Fibroblast of villous mesenchyme (primary cell): ENCODE results near the gene MPDU1. TPM values are rescaled to one million over a fixed set of nuclear protein-coding genes. Genes with fewer than 3 reads are reported as not detected.

Experiments
- DNase-seq: peaks from one replicate; pipeline ENCODE4 v3.0.0-alpha.2; 2010; ENCODE audit warnings: low read depth
- H3K4me3 ChIP-seq: 2 replicates; pipeline ENCODE4 v1.5.1; 2011; ENCODE audit warnings: low read depth, mild to moderate bottlenecking, low read length
- total RNA-seq: library from RNA; depleted of rRNA; stranded (reverse); fragments of >200 nt; gene quantifications from 2 replicates; pipeline ENCODE4 v1.2.3, GENCODE V29; 2012
- TF ChIP-seq, protein P1 (sequence below): IDR thresholded peaks from 2 replicates; pipeline ENCODE4 v1.5.1; 2012; ENCODE audit warnings: low read depth, mild to moderate bottlenecking, low read length; ENCODE audit not compliant: insufficient read depth

Gene MPDU1
- total RNA-seq, 1 donor = 101 TPM

- DNase-seq = no peak
- H3K4me3 ChIP-seq = peak overlapping the region; percentile 72
- TF ChIP-seq, protein P1, sequence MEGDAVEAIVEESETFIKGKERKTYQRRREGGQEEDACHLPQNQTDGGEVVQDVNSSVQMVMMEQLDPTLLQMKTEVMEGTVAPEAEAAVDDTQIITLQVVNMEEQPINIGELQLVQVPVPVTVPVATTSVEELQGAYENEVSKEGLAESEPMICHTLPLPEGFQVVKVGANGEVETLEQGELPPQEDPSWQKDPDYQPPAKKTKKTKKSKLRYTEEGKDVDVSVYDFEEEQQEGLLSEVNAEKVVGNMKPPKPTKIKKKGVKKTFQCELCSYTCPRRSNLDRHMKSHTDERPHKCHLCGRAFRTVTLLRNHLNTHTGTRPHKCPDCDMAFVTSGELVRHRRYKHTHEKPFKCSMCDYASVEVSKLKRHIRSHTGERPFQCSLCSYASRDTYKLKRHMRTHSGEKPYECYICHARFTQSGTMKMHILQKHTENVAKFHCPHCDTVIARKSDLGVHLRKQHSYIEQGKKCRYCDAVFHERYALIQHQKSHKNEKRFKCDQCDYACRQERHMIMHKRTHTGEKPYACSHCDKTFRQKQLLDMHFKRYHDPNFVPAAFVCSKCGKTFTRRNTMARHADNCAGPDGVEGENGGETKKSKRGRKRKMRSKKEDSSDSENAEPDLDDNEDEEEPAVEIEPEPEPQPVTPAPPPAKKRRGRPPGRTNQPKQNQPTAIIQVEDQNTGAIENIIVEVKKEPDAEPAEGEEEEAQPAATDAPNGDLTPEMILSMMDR = no peak
Measured at GRCh38 chr17:7549401-7550055, 34.1 kb upstream of the MPDU1 start.

GRCh38 chr17:7550344-7550743, 33.3 kb upstream of the MPDU1 start:
- TF ChIP-seq, protein P1 = no peak
- no peak for DNase-seq

GRCh38 chr17:7551396-7551795, 32.3 kb upstream of the MPDU1 start:
- no peak overlapping the region for H3K4me3 ChIP-seq
- TF ChIP-seq, protein P1 = no peak
- DNase-seq = no peak

More at GRCh38 chr17:7550344-7550743, 33.3 kb upstream of the MPDU1 start:
- H3K4me3 ChIP-seq = no peak overlapping the region

- no peak for DNase-seq
- TF ChIP-seq, protein P1 = no peak
- H3K4me3 ChIP-seq = no peak overlapping the region
Measured at GRCh38 chr17:7552621-7553051, 31.0 kb upstream of the MPDU1 start.

DNA sequence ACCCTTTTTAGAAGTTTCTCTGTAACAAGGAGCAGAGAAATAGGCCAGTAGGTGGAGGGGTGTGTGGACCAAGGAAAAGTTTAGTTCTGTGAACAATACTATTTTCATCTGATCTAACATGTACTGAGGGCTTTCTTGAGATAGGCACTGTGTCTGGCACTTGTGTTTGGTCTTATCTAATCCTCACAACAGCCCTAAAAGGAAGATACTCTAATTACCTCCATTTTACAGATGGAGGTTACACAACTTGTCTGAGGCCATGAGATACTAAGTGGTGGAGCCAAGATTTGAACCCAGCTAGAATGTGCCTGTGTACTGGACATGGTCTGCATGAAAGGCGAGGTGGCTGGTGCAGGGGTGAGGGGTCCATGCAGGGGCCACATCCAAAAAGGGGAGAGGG, 30.3 kb upstream of the MPDU1 start:
- H3K4me3 ChIP-seq = no peak overlapping the region
- DNase-seq = no peak
- TF ChIP-seq, protein P1 = no peak

GRCh38 chr17:7555320-7555948, 28.2 kb upstream of the MPDU1 start:
- TF ChIP-seq, protein P1 = peak; percentile 19
- no peak for DNase-seq
- H3K4me3 ChIP-seq = no peak overlapping the region
